CD4-positive, alpha-beta T cell treated with Interleukin-6 at 100 ng/mL for 8 hours (primary cell): Measurements from ENCODE around the gene ZNF610.

Experiments used
- DNase-seq: peaks from one replicate; pipeline ENCODE4 v3.0.0-alpha.2; 2020; ENCODE audit warnings: mixed read lengths, low spot score

ZNF610 gene

DNA sequence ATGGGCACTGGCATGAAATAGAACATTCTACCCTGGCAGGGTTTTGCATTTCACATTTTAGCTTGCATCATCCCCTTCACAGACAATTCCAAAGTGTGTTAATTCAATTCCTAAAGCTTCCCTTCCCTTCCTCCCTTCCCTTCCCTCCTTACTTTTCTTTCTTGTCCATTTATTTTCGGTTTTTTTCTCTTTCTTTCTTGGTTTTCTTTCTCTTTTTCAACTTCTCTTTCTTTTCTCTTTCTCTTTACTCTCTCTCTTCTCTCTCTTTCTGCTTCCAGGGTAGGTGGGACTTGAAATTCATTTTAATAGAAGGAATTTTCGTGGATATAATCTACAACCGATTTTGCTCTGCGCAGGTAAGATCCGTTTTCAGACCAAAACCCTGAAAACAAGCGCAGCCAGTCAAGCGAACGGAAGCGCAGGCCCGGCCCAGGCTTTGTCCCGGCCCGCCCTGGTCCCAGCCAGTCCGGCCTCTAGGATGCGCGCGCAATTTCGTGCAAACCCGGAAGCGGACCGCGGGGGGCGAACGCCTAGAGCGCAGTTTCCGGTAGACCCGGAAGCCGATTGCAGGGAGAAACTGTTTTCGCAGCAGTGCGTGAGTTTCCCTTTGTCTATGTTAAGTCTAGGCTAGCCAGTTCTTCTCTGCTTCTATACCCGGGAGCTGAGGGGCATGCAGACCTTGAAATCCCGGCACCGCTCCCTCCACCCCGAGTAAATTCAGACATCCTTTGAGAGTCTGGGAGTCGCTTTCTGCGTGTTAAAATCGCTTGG is 61.5 kb downstream of the ZNF610 start, which contains the start of gene ZNF528:
ZNF528 (plus strand) TSS at position 540 of the 771 bp plus-strand sequence. CDS start 4,165 bp downstream, outside the sequence.
- DNase-seq, result peak; percentile 92

DNA sequence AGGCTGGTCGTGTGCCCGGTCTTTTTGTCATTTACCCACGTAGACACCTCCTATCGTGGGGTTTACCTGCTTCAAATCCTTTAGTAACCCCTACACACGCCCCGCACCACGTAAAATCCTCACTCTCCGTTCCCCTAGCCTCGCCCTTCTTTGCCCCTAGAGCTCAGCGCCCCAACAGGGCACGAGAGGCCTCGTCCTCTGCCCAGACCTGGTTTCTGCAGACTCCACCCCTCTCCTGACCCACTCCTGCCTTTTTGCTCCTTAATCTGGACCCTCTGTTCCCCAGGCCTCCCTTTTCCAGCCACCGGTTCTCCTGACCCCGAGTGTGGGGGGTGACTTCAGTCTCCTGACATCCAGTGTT is 62.0 kb downstream of the ZNF610 start:
- DNase-seq, result no peak

DNA sequence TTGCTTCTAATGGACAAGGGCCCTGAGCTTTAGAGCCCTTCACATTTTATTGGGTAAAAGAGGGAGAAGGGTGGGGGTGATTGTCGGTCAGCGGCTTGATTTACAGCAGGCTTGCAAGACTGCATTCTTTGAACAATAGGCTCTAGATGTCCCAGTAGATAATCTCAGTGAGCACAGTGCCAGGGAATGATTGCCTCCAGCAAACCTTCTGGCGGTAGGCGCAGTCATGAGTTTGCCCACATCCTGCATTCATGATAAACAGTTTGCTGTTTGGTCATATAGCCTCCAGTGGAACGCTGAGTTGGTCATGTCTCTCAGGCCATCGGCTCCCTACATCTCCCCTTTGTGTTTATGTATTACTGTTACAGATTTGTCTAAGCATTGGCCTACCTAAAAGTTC is 74.2 kb downstream of the ZNF610 start:
- no peak for DNase-seq

DNA sequence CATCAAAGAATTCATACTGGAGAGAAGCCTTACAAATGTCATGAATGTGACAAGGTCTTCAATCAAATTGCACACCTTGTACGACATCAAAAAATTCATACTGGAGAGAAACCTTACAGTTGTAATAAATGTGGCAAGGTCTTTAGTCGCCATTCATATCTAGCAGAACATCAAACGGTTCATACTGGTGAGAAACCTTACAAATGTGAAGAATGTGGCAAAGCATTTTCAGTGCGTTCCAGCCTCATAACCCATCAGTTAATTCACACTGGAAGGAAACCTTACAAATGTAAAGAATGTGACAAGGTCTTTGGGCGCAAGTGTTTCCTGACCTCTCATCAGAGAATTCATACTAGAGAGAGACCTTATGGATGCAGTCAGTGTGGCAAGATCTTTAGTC is 79.7 kb downstream of the ZNF610 start:
- DNase-seq, result no peak
